SK-N-MC (cell line): ENCODE results near the gene IFT27.

ENCODE experiments used
- EZH2 ChIP-seq: fragments of 200-600 bp; sonication (generic); IDR thresholded peaks from one replicate; pipeline ENCODE4 v1.6.1; 2017; ENCODE audit warnings: antibody characterized with exemption
- FOXP2 ChIP-seq: optimal IDR thresholded peaks from 2 replicates; pipeline ENCODE3; 2011; ENCODE audit warnings: mild to moderate bottlenecking, moderate library complexity; ENCODE audit not compliant: insufficient read depth; ENCODE audit errors: extremely low read length, control extremely low read depth
- POLR2AphosphoS5 ChIP-seq: IDR thresholded peaks from 2 replicates; pipeline ENCODE4 v1.6.1; 2012; ENCODE audit warnings: mild to moderate bottlenecking, low read depth, low read length, borderline replicate concordance

- TF ChIP-seq POLR2AphosphoS5 (no peak), EZH2 (no peak), FOXP2 (no peak)
Measured at GRCh38 chr22:36731916-36732315, 44.0 kb downstream of the IFT27 start.
